Mammary epithelial cell (primary cell): Measurements from ENCODE around the gene MYOM3.

Source experiments
- EZH2 ChIP-seq: IDR thresholded peaks from 2 replicates; pipeline ENCODE4 v1.6.1; 2012; ENCODE audit warnings: low read length, inconsistent platforms, borderline replicate concordance
- TF ChIP-seq, protein P1 (sequence below), 2 donors: IDR thresholded peaks in 1 of 2; conservative IDR thresholded peaks in 1 of 2; 2 replicates each; pipeline ENCODE4 v1.5.1; 2011 to 2012; ENCODE audit warnings: inconsistent platforms in 2 of 2, low read length in 2 of 2, mild to moderate bottlenecking in 2 of 2, control low read depth in 1 of 2, low read depth in 1 of 2; ENCODE audit not compliant: insufficient read depth in 1 of 2; ENCODE audit errors: extremely low read depth in 1 of 2

DNA sequence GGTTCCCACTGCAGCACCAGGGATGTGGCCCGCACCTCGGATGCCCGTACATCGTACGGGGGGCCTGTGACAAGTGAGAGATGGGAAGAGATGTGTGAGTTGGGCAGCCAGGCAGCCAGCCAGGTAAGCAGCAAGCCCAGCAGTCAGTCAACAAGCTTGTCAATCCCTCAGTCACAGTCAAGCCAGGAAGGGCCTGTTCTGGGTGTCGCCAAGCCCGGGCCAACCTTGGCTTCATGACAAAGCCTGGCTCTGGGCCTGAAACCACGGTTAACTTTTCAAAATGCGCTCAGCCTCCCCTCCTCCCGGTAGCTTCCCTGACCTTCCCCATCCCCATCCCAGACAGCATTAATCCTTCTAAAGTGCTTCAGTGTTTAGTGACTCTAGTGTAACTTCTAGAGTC is 31.8 kb downstream of the MYOM3 start:
- TF ChIP-seq, protein P1, sequence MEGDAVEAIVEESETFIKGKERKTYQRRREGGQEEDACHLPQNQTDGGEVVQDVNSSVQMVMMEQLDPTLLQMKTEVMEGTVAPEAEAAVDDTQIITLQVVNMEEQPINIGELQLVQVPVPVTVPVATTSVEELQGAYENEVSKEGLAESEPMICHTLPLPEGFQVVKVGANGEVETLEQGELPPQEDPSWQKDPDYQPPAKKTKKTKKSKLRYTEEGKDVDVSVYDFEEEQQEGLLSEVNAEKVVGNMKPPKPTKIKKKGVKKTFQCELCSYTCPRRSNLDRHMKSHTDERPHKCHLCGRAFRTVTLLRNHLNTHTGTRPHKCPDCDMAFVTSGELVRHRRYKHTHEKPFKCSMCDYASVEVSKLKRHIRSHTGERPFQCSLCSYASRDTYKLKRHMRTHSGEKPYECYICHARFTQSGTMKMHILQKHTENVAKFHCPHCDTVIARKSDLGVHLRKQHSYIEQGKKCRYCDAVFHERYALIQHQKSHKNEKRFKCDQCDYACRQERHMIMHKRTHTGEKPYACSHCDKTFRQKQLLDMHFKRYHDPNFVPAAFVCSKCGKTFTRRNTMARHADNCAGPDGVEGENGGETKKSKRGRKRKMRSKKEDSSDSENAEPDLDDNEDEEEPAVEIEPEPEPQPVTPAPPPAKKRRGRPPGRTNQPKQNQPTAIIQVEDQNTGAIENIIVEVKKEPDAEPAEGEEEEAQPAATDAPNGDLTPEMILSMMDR (conservative IDR thresholded peaks at IDR 0.05 in 1 of 2, IDR thresholded peaks at IDR 0.05 in 1 of 2; ENCODE audit: extremely low read depth in 1 of 2, insufficient read depth in 1 of 2, low read depth in 1 of 2, low read length in 2 of 2) = no peak
- TF ChIP-seq EZH2 = no peak
